ENCODE results near the gene HORMAD1. TPM values are rescaled to one million over a fixed set of nuclear protein-coding genes. Genes with fewer than 3 reads are reported as not detected.

The HORMAD1 gene
- total and polyA plus RNA-seq, 2 experiments from 2014 or later = not detected

- TF ChIP-seq ZNF462 (CRISPR knock-in tag; IDR thresholded peaks at IDR 0.05) (no peak), JUNB (IDR thresholded peaks at IDR 0.05; ENCODE audit: unreplicated experiment) (no peak), ZNF331 (CRISPR knock-in tag; IDR thresholded peaks at IDR 0.05; ENCODE audit: low read depth) (no peak), ZNF114 (CRISPR knock-in tag; IDR thresholded peaks at IDR 0.05) (no peak), NANOG (IDR thresholded peaks at IDR 0.05; ENCODE audit: borderline replicate concordance) (no peak), CTCF (conservative IDR thresholded peaks at IDR 0.05; ENCODE audit: low read depth in 2 of 2) (no peak), EZH2phosphoT487 (IDR thresholded peaks at IDR 0.05; ENCODE audit: unreplicated experiment) (no peak)
These were observed 41.9 kb upstream of the HORMAD1 start (continued) for GRCh38 chr1:150762552-150762951.

- peaks cover 2% of the 10 kb centered on the region; the same call in 1 of the 3 replicates for H3K4me1 Mint-ChIP-seq
- Histone ChIP-seq H3K79me2 (replicated peaks; ENCODE audit: insufficient read depth) (no peaks in the 10 kb centered on the region), H3K9me2 (ENCODE audit: insufficient read depth) (no peaks in the 10 kb centered on the region; the same call in 1 of the 2 replicates), H4K20me1 (replicated peaks; ENCODE audit: insufficient read depth) (no peaks in the 10 kb centered on the region), H3K36me3 (ENCODE audit: insufficient read depth) (no peaks in the 10 kb centered on the region), H3K27me3 (ENCODE audit: insufficient read depth) (no peaks in the 10 kb centered on the region), H3K4me2 (no peak overlapping the region), H3K27ac (ENCODE audit: low read depth) (no peak overlapping the region), H3K4me1 (ENCODE audit: insufficient read depth) (no peaks in the 10 kb centered on the region), H2AFZ (no peak overlapping the region), H3K4me3 (no peak overlapping the region), H3F3A (replicated peaks; ENCODE audit: low read depth) (no peaks in the 10 kb centered on the region)
- ATAC-seq = no peak
- no peak overlapping the region for H3K4me3 Mint-ChIP-seq
- H3K27ac Mint-ChIP-seq = no peak overlapping the region
- no peaks in the 10 kb centered on the region for H3K27me3 Mint-ChIP-seq (ENCODE audit: insufficient read depth, low read depth, poor library complexity)
- H3K9me3 Mint-ChIP-seq = peaks cover 6% of the 10 kb centered on the region
- peaks cover 5% of the 10 kb centered on the region; the same call in 1 of the 3 replicates for H3K36me3 Mint-ChIP-seq (ENCODE audit: low read depth)
- DNase-seq (ENCODE audit: low spot score) = no peak
- TF ChIP-seq REST (IDR thresholded peaks at IDR 0.05; ENCODE audit: unreplicated experiment) = no peak
- TF ChIP-seq POLR2AphosphoS5 (IDR thresholded peaks at IDR 0.05; ENCODE audit: low read depth) = no peak
- no peak for TF ChIP-seq NANOG (IDR thresholded peaks at IDR 0.05; ENCODE audit: borderline replicate concordance)
- no peak for TF ChIP-seq EZH2 (IDR thresholded peaks at IDR 0.05; ENCODE audit: low read depth, unreplicated experiment)
These were observed 41.1 kb upstream of the HORMAD1 start for GRCh38 chr1:150761801-150762200.

Data from GM23338 (cell line).